ENCODE data around the gene GLDC.

DNA sequence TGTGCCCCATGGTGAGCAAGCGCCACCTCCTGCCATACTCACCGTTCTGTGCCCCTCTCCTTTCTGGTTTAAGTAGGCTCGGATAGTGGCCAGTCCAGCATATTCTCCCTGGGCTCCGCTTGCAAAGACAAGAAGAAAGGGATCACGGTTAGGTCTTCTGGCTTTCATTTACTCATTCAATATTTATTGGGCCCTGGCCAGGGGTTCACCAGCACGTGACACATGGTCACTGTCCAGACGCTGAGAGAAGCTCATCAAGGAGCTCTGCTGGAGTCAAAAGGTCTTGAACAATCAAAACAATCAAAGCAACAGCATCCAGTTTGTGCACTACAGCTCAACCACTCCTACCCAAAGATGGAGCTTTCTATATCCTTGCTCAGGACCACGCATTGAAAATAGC is 80.2 kb downstream of the GLDC start:
- TF ChIP-seq, protein P1, sequence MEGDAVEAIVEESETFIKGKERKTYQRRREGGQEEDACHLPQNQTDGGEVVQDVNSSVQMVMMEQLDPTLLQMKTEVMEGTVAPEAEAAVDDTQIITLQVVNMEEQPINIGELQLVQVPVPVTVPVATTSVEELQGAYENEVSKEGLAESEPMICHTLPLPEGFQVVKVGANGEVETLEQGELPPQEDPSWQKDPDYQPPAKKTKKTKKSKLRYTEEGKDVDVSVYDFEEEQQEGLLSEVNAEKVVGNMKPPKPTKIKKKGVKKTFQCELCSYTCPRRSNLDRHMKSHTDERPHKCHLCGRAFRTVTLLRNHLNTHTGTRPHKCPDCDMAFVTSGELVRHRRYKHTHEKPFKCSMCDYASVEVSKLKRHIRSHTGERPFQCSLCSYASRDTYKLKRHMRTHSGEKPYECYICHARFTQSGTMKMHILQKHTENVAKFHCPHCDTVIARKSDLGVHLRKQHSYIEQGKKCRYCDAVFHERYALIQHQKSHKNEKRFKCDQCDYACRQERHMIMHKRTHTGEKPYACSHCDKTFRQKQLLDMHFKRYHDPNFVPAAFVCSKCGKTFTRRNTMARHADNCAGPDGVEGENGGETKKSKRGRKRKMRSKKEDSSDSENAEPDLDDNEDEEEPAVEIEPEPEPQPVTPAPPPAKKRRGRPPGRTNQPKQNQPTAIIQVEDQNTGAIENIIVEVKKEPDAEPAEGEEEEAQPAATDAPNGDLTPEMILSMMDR (IDR thresholded peaks at IDR 0.05) = no peak
- no peak for TF ChIP-seq POLR2A (IDR thresholded peaks at IDR 0.05)

Data from lower leg skin (tissue), 3 donors.